Umbilical cord (tissue), 2 donors: ENCODE data around the gene NES. TPM values are rescaled to one million over a fixed set of nuclear protein-coding genes. Genes with fewer than 3 reads are reported as not detected.

Source experiments
- DNase-seq: peaks from one replicate; pipeline ENCODE4 v3.0.0-alpha.2; 2015; ENCODE audit warnings: low spot score
- total RNA-seq: library from RNA; depleted of rRNA; stranded (reverse); fragments of >200 nt; gene quantifications from one replicate; pipeline ENCODE4 v1.2.3, GENCODE V29; 2014; ENCODE audit warnings: low replicate concordance; ENCODE audit not compliant: insufficient read depth

The NES gene
- total RNA-seq, 1 donor from 2014 or later: 19.0 TPM

DNA sequence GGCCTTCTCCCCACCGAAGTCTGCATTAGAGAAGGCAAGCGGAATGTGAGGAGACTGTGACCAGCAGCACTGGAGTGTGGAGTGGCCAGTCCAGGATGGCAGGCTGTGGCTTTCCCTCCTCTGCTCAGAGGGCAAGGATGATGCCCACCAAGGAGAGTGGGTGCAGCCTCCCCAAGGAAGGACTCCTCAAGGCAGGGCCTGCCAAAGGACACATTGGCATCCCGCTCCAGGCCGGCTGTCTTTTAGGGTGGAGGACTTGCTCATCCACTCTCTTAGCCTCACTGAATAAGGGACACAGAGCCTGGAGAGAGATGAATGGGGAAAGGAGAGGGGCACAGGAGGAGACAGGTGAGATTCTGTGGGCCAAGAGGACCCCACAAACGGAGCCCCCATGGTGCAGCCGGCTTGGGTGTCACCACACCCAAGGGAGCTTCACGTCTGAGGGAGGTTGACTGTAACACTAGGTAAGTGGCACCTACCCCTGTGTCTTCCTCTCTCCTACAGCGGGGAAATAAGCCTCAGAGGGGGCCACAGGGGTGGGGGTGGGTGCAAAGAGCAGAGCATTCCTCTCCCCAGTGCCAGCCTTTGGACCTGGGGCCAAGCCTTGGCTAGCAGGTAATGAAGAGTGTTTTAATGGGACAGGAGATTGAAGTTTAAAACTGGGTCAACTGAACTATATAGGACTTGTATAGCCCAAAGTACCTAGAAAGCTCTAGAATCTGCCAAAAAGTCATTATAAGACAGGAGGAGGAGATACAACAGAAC is 4.2 kb upstream of the NES start:
- no peak for DNase-seq

DNA sequence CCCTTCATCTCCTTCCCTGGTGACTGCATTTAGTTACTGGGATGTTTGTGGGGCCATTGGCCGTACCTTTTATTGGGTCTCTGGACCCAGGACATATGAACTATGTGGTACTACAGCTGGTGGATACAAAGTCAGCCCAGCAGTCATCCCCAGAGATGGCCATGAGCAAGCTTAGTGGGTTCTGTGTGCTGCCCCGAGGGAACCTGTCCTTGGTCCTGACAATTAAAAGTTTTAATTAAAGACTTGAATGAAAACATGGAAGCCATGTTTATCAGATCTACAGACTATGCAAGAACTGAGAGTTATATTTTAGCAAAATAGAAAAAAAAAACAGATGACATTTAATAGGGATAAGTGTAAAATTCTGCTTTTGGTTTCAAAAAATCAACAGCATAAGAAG is 2.8 kb upstream of the NES start:
- no peak for DNase-seq

DNA sequence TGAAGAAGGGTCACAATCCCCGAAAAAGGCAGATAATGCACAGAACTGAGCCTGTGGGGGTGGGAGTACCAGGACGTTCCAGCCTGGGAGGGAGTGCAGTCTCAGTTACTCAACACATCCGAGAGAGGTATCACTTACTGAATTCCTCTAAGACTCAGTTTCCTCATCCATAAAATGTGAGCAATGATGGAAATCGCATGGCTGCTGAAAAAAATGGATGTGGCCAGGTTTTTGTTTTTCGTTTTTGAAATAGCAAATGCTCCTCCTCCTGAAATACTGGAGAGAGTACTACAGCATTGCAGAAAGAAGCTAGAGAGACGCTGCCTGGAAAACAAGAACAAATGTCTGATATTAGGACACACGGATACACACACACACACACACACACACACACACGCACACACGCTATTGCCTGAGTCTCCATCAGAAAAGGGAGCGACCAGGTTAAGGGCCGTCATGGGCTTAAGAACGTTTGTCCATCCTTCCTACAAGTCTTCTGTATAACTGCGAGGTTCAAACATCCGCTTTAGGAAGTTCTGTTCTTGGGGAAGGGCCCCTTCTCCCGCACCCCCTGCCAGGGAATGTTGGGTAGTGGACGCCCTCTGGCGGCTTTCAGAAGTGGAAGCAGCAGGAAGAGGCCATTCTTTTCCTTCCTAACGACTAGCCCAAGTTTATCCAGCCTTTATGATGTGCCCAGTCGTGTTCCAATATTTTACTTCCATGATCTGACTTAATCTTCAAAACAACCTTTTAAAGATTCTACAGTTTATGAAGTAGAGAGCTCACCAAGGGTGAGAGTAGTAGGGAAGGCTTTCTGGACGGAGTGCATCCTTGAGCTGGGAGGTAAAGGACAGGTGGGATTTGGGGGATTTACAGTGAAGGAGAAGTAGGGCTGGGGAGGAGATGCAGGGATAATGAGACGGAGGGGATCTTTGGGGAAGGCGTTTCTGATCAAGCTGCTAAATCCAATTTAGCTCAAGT is 699 bp upstream of the NES start:
- peak; percentile 89 for DNase-seq

DNA sequence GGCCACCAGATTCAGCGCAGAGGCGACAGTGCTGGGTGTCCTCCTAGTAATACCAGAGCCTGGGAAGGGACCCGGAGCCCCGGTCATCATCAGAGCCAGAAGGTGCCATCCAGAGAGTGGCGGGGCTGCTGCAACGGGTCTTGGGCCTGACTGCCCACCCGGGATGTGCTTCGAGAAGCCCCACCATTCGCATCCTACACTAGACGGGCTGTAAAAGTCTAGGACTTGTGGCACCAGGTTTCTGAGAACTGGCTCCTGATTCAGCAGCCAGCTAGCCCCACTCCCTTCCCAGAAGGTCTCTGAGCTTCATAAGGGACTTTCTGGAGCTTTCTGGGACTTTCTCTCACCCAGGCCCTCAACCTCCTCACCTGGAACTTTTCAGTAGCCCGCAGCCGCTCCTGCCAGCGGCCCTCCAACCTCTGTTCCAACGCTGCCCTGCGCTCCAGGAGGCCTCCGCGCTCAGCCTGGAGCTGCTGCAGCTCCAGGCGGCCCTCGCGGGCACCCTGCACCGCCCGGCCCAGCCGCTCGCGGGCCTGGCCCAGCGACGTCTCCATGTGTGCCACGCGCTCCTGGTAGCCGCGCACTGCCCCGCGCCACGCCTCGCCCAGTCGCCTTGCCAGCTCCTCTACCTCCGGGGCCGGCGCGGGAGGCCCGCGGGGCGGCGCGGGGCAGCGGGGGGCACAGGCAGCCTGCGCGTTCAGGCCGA is 940 bp downstream of the NES start:
- no peak for DNase-seq

DNA sequence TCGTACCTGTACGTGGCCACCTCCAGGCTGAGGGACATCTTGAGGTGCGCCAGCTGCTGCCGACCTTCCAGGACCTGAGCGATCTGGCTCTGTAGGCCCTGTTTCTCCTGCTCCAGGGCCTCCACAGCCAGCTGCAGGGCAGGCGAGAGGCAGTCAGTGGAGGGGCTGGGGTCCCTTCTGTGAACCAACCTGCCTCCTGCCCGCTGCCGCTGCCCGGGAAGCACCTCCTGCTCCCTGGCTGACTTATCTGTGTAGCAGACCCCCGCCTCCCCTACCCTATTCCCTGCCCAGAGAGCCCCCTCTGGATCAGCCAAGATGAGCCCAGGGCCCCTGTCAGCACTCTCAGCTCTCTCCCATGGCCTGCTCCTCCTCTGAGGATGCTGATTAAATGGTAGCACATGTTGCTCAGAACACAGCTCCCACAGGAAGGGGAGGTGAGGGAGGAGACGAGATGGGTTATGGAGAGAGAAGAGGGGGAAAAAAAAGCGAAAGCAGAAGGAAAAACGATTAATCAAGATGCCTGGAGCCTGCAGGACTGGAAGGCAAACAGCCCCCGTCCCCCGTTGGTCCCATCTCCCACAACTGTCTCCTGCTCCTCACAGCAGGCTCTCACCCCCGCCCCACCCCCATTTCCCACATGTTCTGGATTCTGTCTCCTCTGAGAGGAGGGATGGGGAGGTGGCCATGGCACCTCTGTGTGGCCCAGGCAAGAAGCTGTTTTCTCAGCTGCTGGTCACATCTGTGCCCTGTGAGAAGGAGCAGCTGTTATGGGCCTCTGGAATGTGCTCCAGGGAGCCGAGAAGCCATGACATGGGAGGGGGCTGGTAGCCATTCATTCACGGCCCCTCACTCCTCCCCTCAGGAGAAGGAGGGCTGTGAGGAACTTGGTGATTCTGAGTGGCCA is 1.7 kb downstream of the NES start:
- no peak for DNase-seq

DNA sequence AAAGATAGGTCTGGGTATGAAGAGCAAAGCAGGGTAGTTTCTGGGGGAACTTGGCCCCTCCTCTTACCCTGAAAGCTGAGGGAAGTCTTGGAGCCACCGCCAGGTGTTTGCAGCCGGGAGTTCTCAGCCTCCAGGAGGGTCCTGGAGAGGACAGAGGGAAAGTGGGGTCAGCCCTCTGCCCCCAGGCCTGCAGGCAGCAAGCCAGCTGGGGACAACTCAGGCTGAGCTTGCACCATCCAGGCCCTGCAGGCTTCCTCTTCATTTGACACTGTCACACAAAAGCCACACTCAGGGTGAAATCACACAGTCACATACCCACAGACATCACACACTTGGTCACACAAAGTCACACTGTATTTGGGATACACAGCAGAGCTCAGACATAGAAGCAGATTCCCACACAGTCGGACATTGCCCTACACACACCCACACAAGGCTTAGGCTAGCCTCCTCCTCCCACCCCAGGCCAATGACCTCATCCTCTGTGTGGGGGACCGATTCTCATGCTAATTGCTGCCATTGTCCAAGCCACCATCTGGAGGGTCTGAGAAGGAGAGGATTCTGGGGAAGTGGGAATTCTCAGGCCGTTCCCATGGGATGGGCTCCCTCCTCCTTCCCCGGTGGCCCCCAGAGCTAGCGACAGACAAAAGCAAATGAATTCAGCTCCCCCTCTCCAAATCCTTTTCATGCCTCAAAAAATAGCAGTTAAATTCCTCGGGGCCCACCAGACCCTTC is 3.7 kb downstream of the NES start:
- no peak for DNase-seq

DNA sequence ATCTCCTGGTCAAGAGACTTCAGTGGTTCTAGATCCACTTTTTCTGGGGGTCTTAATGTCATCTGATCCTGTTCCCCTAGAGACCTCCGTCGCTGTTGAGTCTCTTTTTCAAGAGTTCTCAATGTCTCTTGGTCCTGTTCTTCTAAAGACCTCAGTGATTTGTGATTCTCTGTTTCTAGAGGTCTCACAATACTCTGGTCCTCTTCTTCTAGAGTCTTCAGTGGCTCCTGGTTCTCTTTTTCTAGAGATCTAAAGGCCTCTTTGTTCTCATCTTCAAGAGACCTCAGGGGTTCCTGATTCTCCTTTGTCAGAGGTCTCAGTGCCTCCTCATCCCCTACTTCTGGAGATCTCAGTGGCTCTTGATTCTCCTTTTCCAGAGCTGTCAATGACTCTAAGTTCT is 5.4 kb downstream of the NES start:
- DNase-seq: no peak

DNA sequence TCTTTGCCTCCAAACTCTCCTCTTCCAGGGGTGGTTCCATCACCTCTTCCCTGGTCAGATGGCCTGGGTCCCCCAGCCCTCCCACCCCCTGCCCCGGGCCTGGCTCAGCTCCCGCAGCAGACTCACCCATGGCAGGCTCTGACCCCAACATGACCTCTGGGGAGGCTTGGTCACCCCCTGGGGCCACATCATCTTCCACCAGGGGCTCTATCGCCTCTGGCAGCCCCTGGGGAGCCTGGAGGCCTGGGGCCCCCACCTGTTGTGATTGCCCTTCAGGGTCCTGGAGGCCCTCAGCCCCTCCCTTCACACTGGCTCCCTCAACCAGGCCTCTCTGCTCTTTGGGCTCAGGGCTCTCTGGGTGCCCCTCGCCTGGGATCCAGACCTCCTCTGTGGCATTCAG is 6.4 kb downstream of the NES start:
- DNase-seq: no peak

DNA sequence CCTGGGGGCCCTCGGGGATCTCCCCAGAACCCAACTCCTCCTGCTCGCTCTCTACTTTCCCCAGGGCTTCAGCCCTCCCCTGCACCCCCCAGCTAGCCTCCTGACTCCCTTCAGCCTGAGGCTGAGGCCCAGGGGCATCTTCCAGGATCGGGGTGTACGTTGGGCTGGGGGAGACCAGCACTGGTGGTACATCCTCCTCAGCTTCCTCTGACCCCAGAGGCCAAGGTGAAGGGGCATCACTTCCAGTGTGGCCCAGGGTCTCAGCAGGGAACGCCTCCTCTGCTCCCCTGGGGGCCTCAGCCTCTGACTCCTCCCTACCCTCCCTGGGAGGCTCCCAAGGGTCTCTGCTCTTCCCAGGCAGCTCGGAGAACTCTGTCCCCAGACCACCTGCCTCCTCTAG is 6.8 kb downstream of the NES start:
- DNase-seq: no peak

DNA sequence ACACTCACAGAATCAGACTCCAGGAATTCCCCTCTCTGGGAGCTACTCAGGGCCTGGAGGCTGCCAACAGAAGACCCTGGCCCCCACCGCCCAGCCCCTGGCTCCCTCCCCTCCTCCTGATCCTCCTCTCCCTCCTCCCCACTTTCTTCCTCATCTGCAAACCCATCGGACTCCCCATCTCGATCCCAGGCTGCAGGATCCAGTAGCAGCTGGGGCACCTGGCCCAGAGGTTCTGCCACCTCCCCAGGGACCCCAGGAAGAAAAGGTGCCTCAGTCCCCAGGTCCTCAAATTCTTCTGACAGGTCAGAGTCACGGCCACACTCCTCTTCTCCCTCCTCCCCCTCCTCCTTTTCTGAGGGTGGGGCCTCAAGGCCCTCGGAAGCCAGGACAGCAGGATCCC is 7.4 kb downstream of the NES start:
- no peak for DNase-seq

DNA sequence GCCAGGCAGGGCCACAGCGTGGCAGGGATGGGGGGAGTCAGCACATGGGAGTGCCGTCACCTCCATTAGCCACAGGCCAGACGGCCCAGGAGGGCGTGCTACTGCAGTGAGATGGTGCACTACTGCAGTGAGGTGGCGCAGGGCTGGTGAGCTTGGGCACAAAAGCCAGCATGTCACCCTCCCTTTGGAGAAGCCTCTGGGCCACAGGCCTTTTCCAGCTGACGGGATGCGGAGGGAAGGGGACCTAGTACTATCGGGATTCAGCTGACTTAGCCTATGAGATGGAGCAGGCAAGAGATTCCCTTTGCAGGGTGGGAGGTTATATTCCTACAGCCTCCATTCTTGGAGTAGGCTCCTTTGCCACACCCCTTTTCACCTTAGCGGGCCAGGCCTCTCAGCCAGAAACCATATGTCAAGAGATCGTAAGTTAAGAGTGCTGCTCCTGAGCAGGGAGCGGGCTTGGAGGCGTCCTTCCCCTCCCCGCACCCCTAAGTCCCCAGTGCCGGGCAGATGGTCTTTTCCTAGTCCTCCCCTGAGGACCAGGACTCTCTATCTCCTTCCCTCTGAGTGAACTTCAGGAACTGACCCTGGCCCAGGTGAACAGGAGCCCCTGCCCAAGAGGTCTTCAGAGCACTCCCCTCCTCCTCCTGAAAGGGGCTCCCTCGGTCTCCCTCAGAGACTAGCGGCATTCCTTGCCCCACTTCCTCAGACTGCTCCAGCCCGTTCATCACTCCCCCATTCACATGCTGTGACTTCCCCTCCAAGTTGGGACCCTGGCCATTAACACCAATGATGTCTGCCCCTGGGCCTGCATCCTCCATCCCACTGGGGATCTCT is 8.2 kb downstream of the NES start:
- no peak for DNase-seq

DNA sequence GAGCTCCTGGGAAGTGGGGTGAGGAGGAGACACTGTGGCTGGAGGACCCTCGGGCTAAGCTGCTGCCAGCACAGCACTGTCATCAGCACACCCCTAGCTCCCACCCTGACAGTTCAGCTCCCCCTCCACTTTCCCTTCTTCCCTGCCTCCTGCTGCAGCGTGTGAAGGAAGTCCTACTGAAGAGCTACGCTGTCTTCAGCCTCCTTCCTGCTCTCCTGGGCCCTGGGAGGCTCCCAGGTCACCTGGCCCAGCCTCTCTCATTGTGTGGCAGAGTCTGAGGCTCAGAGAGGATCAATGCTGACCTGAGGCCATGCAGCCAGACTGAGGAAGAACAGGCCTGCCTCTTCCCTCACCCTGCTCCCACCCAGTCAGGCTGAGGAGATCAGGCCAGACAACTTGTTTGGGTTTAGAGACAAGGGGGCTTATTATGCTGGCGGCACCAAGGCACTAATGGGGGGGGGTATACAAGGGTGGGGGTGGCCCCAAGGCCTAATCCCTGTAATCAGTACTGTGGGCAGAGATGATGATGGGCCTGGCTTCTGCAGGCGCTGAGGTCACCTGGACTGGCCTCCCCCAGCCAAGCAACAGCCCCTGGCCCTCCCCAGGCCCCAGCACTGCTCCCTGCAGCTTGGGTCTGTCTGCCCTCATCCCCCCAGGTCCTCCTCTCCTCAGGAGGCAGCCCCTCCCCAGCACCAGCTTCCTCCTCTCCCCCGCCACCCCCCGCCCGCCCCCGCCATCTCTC is 9.1 kb downstream of the NES start:
- peak; percentile 61 for DNase-seq

DNA sequence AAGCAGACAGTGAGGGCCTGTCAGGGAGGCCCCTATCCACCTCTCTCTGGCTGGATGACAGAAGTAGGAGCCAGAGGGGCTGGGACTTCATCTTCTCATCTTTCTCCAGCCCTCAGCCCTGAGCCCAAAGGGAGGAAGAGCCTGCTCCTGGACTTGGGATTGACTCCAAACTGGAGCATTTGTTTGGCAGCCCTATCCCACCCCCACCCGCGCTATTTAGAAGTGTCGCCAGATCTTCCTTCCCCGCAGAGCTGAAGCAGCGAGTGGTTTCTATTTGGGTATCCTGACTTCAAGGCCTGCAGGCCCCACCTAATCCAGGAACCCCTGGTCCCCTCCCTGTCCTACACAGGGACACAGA is 9.6 kb downstream of the NES start:
- peak; percentile 74 for DNase-seq

DNA sequence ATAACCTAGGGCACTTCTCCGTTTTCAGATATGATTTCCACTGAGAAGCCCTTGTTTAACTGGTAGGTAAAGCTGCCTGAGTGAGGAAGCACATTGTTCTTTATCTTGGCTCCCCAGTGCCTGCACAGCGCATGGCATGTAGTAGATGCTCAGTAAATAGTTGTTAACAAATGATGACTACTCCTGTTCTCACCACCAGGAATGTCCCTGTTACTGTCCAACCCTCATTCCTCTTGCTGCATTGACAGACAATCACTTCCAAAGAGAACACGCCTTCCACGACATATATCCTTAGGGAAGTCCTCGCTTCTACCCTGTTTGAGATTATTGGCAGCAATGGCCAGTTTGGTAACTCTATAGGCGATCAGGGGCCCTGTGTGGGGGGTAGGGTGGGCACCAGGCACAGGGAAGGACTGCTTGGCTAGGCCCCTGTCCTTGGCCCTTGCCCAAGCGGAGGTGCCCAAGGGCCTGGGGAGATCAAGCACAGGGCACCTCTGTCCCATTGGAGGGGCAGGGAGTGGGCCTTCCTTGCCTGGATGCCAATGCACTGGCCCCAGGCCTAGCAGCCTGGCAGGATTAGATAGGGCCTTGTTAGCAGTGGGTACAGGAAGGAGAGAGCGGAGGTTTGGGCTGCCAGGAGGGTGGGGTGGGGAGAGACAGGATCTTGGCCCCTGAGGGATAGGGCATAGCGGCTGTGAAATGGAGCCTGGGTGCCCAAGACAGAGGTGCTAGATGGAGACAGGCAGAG is 10.2 kb downstream of the NES start:
- no peak for DNase-seq

DNA sequence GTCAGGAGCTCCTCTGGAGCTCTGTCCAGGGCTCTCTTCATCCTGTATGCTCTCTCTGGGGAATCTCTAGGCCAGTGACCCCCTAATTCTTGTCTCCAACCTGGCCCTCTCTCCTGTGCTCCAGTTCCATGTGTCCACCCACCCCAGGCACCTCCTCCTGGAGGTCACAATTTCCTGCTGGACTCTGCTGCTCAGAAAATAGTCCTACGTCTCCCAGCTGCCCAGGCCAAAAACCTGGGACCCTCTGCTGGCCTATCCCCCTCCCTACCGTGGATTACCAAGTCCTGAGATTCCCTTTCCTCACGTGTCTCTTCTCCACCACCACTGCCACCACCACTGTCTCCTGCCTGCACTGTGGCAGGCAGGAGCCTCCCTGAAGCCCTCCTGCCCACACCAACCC is 11.7 kb downstream of the NES start:
- DNase-seq: no peak

DNA sequence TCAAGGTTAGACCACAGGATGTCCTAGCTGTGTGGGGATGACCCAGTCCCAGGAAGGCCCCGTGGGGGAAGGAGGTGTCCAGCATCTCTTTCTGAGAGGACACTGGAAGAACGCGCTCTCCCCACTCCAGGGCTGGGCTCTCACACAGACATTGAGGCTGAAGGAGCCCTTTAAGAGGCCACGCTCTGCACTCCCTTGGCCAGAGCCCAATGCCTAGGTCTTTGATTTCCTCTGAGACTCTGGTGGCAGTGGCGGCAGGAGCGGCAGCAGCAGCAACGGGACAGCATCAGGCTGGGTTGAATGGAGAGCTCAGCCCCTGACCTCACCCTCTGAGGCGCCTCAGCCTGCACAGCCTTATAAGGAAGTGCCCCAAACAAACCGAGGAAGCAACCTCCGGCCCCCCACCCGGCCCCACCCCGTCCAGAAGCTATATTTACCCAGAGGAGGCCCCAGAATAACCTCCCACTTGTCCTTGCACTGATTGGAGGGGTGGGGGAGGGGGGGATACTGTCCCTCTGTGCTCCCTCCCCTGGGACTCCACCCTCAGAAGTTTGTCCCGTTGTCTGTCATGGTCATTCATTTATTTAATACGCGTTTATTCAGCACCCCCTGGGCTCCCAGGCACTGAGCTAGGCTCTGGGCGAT is 12.3 kb downstream of the NES start:
- peak; percentile 54 for DNase-seq

DNA sequence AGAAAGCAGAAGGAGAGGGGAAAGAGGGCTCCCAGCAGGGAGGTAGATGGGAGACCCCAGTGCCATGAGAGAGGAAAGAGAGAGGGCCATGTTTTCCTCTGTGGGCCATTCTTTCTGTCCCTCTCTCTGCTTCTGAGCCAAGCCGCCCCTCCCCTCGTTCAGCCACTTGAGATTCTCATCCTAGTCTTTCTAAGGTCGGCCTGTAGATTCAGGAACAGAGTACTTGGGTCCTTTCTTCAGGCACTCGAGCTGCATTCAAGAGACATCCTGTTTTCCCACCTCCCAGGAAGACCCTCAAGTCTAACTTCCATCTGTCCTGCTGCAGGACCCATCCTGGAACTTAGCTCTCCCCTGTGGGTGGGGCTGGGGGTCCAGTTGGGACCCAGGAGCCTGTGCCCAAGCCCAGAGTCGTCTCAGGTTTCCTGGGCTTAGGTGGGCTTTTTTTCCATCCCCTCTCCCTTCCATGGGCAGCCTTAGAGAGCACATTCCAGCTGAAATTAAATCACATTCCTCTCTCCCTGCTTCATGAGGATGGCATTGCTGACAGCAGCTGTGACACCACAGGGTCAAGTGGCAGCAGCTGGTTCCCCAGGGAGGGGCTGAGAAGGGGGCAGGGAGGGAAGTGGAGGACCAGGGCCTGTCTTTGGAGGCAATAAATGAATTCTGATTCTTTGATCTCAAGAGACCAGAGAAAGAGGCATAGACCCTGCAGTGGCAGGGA is 13.0 kb downstream of the NES start:
- DNase-seq: no peak
